Renal cortex interstitium (tissue), 11 donors: Measurements from ENCODE around the gene B4GALT2. TPM values are rescaled to one million over a fixed set of nuclear protein-coding genes. Genes with fewer than 3 reads are reported as not detected.

ENCODE experiments used
- DNase-seq, 11 donors: peaks; one replicate each; pipeline ENCODE4 v3.0.0-alpha.2; 2013; ENCODE audit warnings: low read depth in 9 of 11, low spot score in 4 of 11; ENCODE audit errors: extremely low read depth in 1 of 11
- polyA plus RNA-seq, 3 donors: library from polyadenylated mRNA; unstranded; fragments of 120-200 nt; gene quantifications; one replicate each; pipeline ENCODE4 v1.2.1, GENCODE V29; 2013; ENCODE audit not compliant: insufficient read length in 3 of 3

Gene B4GALT2
- polyA plus RNA-seq, 3 donors: 29.5 to 46.9 (median 38.4) TPM

- DNase-seq: no peak
Measured at GRCh38 chr1:43960798-43961197, 18.2 kb upstream of the B4GALT2 start.

GRCh38 chr1:43961692-43962091 is 17.3 kb upstream of the B4GALT2 start:
- DNase-seq: no peak

- DNase-seq: no peak
Measured at GRCh38 chr1:43962324-43962723, 16.7 kb upstream of the B4GALT2 start.

- DNase-seq: no peak
Measured at GRCh38 chr1:43963006-43963405, 16.0 kb upstream of the B4GALT2 start.

GRCh38 chr1:43963890-43964289 is 15.1 kb upstream of the B4GALT2 start:
- DNase-seq: no peak

GRCh38 chr1:43965316-43965715 is 13.7 kb upstream of the B4GALT2 start:
- no peak for DNase-seq

GRCh38 chr1:43968348-43968948 is 10.6 kb upstream of the B4GALT2 start:
- DNase-seq: no peak

- DNase-seq: no peak
Measured at GRCh38 chr1:43969416-43969745, 9.6 kb upstream of the B4GALT2 start.

GRCh38 chr1:43969746-43970466 is 9.1 kb upstream of the B4GALT2 start, which contains the start of gene DPH2:
TSS of gene DPH2 (plus strand) at chr1:43970010. CDS start at chr1:43970176, 166 bp downstream.
- peak; percentile 86 to 98 (median 94) for DNase-seq

GRCh38 chr1:43970502-43970901 is 8.5 kb upstream of the B4GALT2 start:
- DNase-seq: no peak

- DNase-seq: no peak
Measured at GRCh38 chr1:43970911-43971310, 8.1 kb upstream of the B4GALT2 start.

GRCh38 chr1:43971336-43971980 is 7.6 kb upstream of the B4GALT2 start:
- DNase-seq: no peak

GRCh38 chr1:43973981-43974442 is 5.0 kb upstream of the B4GALT2 start:
- DNase-seq: no peak

GRCh38 chr1:43974443-43975248 is 4.4 kb upstream of the B4GALT2 start, which contains the start of gene ATP6V0B:
TSS of gene ATP6V0B (plus strand) at chr1:43974960. CDS start at chr1:43975041, 81 bp downstream.
- DNase-seq: peak in 10 of 11 donors; percentile 74 to 92 (median 87)

GRCh38 chr1:43975249-43975961 is 3.6 kb upstream of the B4GALT2 start:
- no peak for DNase-seq

GRCh38 chr1:43976045-43976444 is 3.0 kb upstream of the B4GALT2 start:
- no peak for DNase-seq

GRCh38 chr1:43976890-43977289 is 2.1 kb upstream of the B4GALT2 start:
- no peak for DNase-seq

GRCh38 chr1:43977376-43978263 is 1.4 kb upstream of the B4GALT2 start:
- DNase-seq: no peak
